ENCODE results near the gene SORT1. TPM values are rescaled to one million over a fixed set of nuclear protein-coding genes. Genes with fewer than 3 reads are reported as not detected.

Gene SORT1
- polyA plus RNA-seq, 1 donor from 2014 or later, result 33.3 TPM

DNA sequence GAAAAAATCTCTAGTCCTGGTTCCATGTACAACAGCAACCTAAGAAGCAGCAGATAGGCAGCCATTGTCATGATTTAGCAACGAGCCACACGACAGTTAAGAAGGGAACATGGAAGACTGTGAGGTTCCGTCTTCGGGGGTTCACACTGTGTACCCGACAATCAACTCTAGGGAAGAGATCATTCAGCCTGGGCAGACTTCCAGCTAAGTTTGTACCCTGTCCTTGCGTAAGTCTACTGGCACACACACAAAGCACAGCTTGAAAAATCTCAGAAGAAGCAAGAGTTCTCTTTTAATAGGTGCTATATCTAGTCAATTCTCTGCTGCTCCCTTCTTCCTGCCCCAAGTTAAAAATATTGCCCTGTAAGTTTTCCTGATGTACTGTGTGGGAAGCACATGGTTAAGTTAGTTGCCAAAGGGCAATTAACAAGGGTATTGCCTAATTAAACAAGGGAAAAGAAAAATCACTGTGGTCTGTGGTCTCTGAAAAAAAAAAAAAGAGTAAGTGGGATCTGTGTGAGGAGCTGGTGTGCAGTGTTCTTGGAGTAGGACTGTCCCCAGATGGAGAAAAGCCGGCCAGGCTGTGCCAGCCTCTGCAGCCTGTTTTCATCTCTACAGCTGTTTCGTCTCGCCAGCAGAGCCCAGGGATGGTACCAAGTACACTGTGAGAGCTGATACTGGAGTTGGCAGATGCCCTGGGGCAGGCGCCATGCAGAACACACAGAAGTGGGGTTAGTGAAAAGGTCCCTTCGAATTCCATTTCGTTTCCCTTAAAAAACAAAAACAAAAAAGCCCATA, 84.5 kb downstream of the SORT1 start:
- Histone ChIP-seq H3K79me2 (replicated peaks; ENCODE audit: insufficient read depth, low read length) (no peaks in the 10 kb centered on the region), H3K9me2 (ENCODE audit: insufficient read depth, low read length) (no peaks in the 10 kb centered on the region), H3K9me3 (ENCODE audit: low read length) (no peaks in the 10 kb centered on the region), H3K36me3 (ENCODE audit: insufficient read depth, low read length) (peaks cover 10% of the 10 kb centered on the region), H4K20me1 (ENCODE audit: insufficient read depth) (no peaks in the 10 kb centered on the region), H3K27me3 (ENCODE audit: insufficient read depth, low read depth, low read length) (no peaks in the 10 kb centered on the region), H3F3A (ENCODE audit: insufficient read depth, low read length, poor library complexity, severe bottlenecking) (no peaks in the 10 kb centered on the region), H3K27ac (ENCODE audit: low read length) (no peak overlapping the region), H3K4me3 (ENCODE audit: low read length) (no peak overlapping the region), H2AFZ (ENCODE audit: low read depth, low read length) (no peak overlapping the region), H3K4me2 (ENCODE audit: low read length) (no peak overlapping the region), H3K9ac (ENCODE audit: low read length) (no peak overlapping the region)
- TF ChIP-seq POLR2AphosphoS5 (IDR thresholded peaks at IDR 0.05) (no peak), EP300 (conservative IDR thresholded peaks at IDR 0.05; ENCODE audit: poor library complexity, severe bottlenecking) (no peak), MXI1 (conservative IDR thresholded peaks at IDR 0.05; ENCODE audit: poor library complexity, severe bottlenecking) (no peak), TAF1 (IDR thresholded peaks at IDR 0.05; ENCODE audit: low read depth) (no peak)
- TF ChIP-seq, protein P1, sequence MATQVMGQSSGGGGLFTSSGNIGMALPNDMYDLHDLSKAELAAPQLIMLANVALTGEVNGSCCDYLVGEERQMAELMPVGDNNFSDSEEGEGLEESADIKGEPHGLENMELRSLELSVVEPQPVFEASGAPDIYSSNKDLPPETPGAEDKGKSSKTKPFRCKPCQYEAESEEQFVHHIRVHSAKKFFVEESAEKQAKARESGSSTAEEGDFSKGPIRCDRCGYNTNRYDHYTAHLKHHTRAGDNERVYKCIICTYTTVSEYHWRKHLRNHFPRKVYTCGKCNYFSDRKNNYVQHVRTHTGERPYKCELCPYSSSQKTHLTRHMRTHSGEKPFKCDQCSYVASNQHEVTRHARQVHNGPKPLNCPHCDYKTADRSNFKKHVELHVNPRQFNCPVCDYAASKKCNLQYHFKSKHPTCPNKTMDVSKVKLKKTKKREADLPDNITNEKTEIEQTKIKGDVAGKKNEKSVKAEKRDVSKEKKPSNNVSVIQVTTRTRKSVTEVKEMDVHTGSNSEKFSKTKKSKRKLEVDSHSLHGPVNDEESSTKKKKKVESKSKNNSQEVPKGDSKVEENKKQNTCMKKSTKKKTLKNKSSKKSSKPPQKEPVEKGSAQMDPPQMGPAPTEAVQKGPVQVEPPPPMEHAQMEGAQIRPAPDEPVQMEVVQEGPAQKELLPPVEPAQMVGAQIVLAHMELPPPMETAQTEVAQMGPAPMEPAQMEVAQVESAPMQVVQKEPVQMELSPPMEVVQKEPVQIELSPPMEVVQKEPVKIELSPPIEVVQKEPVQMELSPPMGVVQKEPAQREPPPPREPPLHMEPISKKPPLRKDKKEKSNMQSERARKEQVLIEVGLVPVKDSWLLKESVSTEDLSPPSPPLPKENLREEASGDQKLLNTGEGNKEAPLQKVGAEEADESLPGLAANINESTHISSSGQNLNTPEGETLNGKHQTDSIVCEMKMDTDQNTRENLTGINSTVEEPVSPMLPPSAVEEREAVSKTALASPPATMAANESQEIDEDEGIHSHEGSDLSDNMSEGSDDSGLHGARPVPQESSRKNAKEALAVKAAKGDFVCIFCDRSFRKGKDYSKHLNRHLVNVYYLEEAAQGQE (IDR thresholded peaks at IDR 0.05; ENCODE audit: borderline replicate concordance), result no peak

DNA sequence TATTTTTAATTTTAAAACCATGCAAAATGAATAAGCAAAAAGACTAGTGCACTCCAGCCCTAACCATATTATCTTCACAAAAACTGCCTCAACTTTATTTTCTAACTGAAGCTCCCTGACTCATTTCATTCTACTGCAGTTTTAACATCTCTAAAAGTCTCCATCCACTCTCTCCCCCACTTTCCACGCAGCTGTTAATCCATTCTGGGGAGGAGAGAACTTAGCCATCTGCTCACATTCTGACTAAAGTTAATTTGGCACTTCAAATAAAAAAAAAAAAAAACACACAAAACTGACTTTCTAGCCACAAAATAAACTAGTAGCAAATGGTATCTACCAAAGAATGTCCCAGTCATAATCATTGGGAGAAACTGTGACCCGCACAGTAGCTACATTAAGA, 85.5 kb downstream of the SORT1 start:
- H3K36me3 ChIP-seq (ENCODE audit: insufficient read depth, low read length), result peaks cover 7% of the 10 kb centered on the region
- H3K4me2 ChIP-seq (ENCODE audit: low read length), result no peak overlapping the region
- no peaks in the 10 kb centered on the region for H3K79me2 ChIP-seq (replicated peaks; ENCODE audit: insufficient read depth, low read length)
- H3F3A ChIP-seq (ENCODE audit: insufficient read depth, low read length, poor library complexity, severe bottlenecking), result no peaks in the 10 kb centered on the region
- H2AFZ ChIP-seq (ENCODE audit: low read depth, low read length), result no peak overlapping the region
- no peaks in the 10 kb centered on the region for H4K20me1 ChIP-seq (ENCODE audit: insufficient read depth)
- H3K27ac ChIP-seq (ENCODE audit: low read length), result no peak overlapping the region
- H3K27me3 ChIP-seq (ENCODE audit: insufficient read depth, low read depth, low read length), result no peaks in the 10 kb centered on the region
- no peaks in the 10 kb centered on the region for H3K9me3 ChIP-seq (ENCODE audit: low read length)
- H3K9me2 ChIP-seq (ENCODE audit: insufficient read depth, low read length), result no peaks in the 10 kb centered on the region
- TF ChIP-seq POLR2AphosphoS5 (IDR thresholded peaks at IDR 0.05) (no peak), MXI1 (conservative IDR thresholded peaks at IDR 0.05; ENCODE audit: poor library complexity, severe bottlenecking) (no peak), EZH2 (IDR thresholded peaks at IDR 0.05; ENCODE audit: borderline replicate concordance, insufficient read depth, low read length, poor library complexity, severe bottlenecking) (no peak), RAD21 (conservative IDR thresholded peaks at IDR 0.05) (no peak), SMC3 (conservative IDR thresholded peaks at IDR 0.05; ENCODE audit: poor library complexity) (no peak), TAF1 (IDR thresholded peaks at IDR 0.05; ENCODE audit: low read depth) (no peak), EP300 (conservative IDR thresholded peaks at IDR 0.05; ENCODE audit: poor library complexity, severe bottlenecking) (no peak)
- TF ChIP-seq, protein P1 (IDR thresholded peaks at IDR 0.05; ENCODE audit: borderline replicate concordance), result no peak
- TF ChIP-seq, protein P2, sequence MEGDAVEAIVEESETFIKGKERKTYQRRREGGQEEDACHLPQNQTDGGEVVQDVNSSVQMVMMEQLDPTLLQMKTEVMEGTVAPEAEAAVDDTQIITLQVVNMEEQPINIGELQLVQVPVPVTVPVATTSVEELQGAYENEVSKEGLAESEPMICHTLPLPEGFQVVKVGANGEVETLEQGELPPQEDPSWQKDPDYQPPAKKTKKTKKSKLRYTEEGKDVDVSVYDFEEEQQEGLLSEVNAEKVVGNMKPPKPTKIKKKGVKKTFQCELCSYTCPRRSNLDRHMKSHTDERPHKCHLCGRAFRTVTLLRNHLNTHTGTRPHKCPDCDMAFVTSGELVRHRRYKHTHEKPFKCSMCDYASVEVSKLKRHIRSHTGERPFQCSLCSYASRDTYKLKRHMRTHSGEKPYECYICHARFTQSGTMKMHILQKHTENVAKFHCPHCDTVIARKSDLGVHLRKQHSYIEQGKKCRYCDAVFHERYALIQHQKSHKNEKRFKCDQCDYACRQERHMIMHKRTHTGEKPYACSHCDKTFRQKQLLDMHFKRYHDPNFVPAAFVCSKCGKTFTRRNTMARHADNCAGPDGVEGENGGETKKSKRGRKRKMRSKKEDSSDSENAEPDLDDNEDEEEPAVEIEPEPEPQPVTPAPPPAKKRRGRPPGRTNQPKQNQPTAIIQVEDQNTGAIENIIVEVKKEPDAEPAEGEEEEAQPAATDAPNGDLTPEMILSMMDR (IDR thresholded peaks at IDR 0.05; ENCODE audit: poor library complexity, severe bottlenecking), result no peak
- no peak overlapping the region for H3K9ac ChIP-seq (ENCODE audit: low read length)
- H3K4me3 ChIP-seq (ENCODE audit: low read length), result no peak overlapping the region
